GM21825 (cell line): ENCODE results near the gene RMDN3.

Experiments used
- ATAC-seq: cut with Tn5 transposase; IDR thresholded peaks from one replicate; pipeline ENCODE4 v1.9.1; 2021; ENCODE audit warnings: mild to moderate bottlenecking, moderate library complexity; ENCODE audit not compliant: unreplicated experiment

Gene RMDN3

DNA sequence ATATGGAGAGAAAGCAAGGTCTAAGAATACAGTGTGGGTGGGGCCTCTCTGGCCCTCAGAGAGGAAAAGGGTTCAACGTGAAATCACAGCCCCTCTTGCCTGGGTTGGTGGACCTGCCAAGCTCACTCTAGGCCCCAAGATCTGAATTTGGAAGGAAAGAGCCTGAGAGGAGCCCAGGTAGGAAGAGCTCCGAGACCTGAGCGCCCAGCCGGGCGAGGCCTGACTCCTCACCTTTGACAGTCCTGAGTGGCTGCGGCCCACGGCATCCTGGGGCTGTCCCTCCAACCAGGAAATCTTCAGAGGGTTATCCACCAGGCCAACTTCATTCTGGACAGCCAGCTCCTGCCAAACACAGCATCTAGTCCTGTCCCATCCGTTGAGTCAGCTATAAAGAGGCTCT lies 18.4 kb upstream of the RMDN3 start:
- ATAC-seq, result no peak

DNA sequence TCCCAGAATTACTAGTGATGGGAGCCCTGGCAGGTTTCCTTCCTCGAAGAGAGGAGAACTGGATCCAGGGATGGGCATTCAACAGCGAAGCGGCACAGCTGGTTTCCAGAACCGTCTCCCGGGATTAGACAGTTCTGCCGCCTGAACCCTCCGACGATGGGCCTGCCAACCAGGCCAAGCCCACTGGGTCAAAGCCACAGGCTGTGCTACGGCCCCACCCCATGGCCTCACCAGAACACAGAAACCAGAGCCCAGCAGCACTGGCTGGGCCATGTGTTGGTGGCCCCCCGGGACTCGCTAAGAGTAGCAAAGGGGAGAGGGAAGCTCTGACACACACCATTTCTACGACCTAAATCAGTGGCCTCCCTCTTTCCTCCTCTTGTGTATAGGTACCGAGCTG lies 17.0 kb upstream of the RMDN3 start:
- no peak for ATAC-seq

DNA sequence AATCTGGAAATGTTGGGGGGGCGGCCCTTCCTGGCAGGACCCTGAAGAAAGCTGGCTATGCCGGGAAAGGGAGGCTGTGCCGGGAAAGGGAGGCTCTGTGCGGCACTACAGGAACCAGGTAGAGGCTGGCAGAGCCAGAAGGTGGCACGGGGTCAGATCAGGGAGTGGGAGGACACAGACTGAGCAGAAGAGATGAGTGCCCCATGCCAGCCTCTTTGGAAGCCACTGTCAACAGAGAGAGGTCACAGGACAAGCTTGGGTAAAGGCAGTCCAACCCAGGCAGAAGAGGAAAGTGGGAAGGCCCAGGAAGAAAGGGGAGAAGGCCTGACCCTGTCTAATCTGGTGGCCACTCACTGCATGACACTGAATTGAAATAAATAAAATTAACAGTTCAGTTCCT lies 16.2 kb upstream of the RMDN3 start:
- no peak for ATAC-seq

DNA sequence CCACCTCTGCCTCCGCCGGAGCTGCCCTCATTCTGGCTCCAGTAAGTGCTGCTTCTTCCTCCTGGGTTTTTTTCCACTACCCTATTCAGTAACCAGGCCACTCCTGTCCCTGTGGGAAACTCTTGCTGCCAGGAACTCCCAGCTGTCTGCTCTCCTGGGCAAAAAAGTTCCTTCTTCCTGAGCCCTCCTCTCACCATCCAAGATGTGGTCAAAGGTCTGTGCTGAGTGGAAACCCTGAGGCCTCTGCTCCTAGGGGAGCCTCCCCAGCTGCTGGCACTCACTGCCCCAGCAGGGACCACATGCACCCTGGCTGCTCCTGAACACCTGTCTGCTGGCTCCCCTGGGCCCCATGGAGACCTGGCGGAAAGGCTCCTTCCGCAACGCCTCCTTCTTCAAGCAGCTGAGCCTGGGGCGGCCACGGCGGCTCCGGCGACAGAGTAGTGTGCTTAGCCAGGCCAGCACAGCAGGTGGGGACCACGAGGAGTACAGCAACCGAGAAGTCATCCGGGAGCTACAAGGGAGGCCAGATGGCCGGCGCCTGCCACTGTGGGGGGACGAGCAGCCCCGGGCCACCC lies 15.2 kb upstream of the RMDN3 start:
- ATAC-seq, result peak; percentile 7

DNA sequence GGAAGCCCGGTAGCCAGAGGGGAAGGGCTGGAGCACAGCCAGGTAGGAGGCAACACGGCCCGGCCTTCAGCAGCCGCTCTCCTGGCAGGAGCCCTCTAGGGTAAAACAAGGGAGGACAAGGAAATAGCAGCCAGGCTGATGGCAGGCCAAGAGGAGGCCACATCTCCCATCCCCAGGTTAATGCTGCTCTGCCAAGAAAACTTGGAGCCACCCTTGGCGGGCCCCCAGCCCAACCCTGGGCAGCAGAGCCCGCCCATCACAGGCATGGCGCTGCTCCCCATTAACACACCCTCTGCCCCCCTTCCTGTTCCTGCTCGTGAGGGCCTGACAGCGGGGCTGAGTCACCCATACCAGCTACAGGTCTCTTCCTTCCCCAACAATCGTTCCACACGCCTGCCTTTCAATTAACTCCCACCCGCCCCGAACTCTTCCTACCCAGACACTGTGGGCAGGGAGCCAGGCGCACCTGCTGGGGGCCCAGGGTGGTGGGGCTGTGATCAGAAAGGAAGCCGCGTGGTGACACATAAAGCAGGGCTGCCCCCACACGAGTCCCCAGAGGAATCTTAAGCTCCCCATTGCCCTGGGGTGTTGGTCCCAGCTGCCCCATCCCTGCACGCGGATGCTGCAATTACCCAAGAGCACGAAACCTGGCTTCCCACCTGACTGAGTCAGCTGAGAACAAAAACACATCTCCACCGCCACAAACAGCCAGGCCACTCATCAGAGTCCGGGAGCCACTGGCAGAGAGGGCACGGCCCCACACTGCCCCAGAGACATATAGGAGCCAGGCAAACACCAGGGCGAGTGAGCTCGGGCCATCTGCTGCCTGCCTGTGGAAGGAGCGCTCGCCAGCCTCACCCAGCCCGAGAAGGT lies 14.5 kb upstream of the RMDN3 start, which contains the start of gene C15orf62:
C15orf62 (plus strand) TSS at position 707 of the 873 bp plus-strand sequence. CDS start 516 bp downstream, outside the sequence.
- peak; percentile 38 for ATAC-seq

DNA sequence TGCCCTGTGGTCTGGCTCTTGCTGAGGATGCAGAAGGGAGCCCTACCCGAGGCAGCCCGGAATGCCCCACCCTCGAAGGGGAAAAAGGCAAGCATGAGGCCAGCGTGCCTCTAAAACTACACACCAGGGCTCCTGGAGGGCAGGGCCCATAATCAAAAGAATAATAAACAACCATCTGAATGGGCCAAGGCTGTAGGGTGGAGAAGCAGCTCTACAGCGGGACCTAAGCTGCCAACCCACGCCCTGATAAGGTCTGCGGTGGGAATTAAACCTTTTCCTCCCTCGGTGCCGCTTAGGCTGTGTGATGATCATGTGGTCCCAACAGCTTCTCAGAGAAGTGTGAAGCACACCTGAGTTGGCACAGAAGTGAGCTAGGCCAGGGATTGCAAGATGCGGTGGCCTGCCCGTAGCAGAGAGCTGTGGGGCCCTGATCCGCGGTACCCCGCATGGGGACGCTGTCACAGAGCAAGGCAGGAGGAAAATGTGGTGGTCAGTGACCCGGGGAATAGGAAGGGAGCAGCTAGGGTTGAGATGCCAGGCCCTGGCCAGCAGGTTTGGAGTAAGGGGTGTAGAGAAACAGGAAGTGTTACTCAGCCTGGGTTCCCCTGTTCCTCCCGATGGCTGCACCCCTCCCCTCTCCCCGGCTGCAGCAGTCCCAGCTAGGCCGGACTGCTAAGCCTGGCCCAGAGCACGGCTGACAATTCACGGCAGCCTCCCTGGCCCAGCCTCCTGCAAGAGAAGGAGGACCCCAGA lies 13.6 kb upstream of the RMDN3 start:
- ATAC-seq, result no peak

DNA sequence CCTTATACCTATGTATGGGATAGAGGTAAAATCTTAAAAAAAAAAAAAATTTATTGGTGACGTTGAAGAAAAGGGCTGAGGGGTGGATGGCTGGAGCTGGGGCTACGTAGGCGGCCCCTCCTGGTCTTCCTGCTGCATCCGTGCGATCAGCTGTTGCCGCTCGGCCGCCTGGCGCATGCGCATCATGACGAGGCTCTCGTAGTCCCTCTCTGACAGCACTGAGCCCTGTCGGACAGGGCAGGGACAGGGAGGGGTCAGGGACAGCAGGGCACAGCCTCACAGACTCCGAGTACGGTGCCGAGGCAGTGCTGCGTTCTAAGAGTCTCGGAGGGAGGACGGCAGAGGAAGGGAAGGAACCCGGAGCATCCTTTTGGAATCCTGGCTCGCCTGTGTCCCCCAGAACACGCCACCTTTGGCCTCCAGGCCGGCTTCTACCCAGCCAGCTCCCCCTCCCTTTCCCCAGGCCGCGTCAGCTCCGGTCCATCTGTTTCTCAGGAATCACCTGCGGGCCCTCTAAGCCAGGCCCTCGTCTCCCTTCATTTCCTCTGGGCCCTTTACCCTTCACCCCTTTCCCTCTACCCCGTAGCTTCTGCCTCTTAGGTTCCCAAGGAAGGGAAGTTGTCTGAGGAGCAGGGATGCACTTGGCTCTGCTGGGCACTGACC lies 12.9 kb upstream of the RMDN3 start:
- ATAC-seq, result no peak

DNA sequence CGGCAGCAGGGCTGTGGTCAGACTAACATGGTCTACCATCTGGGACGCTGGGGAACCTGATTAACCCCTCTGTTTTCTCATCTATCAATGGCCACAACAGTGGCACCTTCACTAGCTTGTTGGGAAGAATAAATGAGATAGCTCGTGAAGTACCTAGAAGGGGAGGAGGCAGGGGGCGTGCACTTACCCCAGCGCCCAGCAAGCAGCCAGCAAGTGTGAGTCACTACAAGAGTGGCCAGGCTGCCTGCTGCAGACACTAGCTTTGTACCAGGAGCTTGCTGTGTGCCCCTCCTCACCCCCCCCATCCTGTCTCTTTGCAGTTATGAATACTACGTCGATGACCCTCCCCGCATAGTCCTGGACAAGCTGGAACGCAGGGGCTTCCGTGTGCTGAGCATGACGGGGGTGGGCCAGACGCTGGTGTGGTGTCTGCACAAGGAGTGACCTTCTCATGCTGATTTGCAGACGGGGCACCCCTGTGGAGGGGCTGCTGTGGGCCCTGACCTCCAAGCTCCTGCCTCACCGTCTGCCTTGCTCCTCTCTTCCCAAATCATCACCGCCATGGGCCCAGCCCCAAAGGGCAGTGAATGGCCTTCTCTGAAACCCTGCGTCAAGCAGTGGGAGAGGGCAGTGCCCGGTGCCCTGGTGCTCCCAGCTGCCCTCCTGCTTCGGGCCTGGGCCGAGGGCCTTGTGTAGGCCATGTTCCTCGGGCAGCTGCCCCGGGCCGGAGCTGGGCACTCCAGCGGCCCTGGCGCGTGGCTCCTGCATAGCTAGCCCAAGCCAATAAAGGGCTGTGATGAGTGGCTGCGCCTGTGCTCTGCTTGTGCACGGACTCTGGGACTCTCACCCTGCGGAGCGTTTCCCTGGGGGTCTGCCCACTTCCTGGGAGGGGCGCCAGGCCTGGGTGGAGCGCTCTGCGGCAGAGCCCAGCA lies 12.1 kb upstream of the RMDN3 start:
- ATAC-seq, result no peak

DNA sequence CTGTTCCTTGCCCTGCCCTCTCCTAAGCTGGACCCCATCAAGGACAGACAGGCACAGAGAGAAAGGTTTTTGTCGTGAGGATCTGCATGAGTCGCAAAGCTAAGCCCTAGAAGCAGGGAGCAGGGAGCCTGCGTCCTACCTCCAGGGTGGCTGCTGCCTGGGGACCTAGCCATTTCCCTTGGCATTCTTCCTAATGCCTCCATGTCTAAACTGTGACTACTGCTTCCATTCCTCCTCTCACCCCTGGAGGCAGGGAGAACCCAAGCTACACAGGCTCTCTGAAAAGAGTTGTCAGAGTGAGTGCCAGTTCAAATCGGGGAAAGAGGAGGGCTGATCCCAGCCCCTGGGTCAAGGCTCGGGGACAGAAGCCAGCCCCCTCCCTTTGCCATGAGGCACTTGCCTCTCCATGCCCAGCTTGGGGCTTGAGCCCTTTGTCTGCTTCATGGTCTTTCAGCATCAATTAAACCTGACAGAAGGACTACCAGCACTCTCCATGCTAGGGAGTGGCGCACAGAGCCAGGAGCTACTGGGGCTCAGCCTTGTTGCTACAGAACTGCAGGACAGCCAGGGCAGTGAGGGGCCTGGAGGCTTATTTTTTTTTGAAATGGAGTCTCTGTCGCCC lies 11.3 kb upstream of the RMDN3 start:
- no peak for ATAC-seq

DNA sequence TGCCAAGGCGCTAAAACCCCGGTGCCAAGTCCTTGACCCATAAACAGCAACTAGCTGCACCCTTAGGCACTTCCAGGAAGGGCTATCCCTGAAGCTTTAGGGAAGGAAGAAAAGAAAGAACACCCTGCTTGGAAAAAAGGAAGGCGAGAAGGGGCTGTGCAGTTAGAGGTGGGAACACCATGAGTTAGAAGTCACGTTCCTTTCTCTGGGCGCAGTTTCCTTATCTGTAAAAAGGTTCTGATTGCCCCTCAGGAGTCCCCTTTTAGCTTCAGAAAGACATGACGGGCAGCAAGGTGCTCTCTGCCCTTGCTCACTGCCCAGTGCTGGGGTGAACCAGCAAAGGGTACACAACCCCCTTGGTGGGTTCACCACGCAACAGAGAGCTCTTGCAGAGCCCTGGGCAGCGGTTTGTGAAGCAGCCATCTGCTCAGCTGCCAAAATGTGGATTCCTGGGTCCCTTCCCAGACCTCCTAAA lies 9.6 kb upstream of the RMDN3 start:
- ATAC-seq, result no peak

DNA sequence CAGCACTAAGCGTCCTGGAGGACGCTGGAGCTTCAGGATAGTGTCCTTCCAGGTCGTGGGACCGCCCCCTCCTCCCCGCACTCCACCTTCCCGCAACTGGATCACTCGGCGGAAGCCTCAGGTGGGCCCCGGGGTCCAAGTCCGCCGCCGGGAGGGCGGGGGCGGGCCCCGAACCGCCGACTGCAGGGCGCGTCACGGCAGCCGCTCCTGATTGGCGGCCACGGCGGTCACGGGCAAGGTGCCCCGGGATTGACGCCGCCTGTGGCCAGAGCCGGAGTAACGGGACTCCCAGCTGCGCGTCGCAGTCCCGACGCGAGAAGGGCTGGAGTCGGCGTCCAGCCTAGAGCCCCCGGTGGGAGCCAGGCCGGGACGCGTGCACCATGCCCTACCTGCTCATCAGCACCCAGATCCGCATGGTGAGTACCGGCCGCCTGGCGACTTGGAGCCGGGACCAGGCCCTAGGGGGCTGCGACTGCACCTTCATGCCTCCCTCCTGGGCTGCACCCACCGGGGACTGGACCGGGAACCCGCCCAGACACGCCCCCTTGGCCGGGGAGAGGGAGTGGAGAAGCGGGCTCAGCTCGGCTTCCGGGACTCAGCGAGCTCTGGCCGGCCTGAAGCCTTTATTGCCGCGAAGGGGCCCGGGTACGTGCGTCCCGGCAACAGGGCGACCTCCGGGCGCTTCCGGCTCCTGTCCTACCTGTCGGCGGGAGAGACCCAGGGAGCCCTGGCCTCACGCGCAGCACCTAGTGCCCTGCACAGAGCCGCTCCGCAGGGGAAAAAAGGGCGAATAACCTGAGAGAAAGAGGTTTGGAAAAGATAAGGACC lies 9.0 kb upstream of the RMDN3 start, which contains the start of gene GCHFR:
GCHFR (plus strand) TSS at position 268 of the 828 bp plus-strand sequence; CDS start at position 381, 113 bp downstream.
- ATAC-seq, result peak; percentile 43

DNA sequence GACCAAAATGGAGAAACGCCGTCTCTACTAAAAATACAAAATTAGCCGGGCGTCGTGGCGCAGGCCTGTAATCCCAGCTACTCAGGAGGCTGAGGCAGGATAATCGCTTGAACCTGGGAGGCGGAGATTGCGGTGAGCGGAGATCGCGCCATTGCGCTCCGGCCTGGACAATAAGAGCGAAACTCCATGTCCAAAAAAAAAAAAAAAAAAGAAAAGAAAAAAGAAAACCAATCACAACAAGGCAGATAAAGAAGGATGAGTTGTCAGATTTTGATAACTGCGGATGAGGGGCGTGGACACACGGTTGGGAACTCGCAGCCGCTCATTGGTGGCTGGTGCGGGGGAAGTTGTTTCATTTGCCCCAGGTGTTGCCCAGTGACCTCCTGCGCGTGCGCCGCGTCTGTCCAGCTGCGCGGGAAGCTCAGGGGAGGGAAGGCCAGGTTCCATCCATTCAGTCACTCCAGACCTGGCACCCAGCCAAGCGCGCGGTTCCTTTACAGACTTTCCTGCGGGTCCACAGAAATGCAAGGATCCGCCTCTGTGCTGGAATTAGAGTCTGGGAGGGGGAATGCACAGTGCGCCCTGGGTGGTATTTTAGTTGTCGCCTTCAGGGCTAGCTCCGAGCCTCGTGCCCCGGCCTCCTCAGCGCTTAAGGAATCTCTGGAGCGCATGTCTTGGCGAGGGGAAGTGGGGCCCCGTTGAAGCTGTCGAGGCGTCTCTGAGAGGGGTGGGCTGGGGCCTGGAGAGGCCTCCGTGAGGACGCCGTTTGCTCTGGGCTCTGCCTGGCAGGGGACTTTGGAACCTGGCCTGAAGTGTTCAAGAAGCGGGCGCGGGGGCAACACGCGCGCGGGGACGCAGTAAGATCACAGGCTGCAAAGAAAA lies 8.1 kb upstream of the RMDN3 start:
- ATAC-seq, result no peak

DNA sequence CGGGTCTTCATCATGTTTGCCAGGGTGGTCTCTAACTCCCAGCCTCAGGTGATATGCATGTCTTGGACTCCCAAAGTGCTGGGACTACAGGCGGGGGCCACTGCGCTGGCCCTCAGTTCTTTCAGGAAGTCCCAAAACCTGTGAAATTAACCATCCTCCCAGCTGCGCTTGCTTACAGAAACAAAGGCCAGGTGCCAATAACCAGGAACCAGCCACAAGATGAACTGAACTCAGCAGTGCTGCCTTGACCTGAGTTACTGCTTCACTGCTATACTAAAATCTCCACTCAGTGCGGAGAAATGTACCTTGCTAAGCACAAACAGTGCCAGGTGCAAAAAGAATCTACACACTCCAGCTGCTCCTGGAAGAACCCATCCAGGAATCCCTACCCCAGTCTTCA lies 4.9 kb upstream of the RMDN3 start:
- no peak for ATAC-seq

DNA sequence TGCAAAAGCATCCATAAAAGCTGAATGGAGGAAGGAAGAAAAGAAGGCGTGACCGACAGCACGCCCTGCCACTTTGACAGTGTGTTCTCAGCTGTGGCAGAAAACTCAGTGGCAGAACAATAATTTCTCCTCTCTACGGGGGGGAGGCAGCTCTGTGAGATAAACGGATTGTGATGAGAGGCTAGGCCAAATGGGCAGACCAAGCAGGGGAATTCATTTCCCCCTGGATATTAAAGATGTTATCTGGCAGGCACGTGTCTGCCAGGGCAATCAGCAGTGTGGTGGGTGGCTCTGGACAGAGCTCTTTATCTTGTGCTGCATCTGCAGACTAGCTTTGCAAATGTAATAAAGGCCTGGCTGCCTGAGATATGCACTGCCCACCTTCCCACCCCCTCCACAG lies 1.9 kb upstream of the RMDN3 start:
- no peak for ATAC-seq

DNA sequence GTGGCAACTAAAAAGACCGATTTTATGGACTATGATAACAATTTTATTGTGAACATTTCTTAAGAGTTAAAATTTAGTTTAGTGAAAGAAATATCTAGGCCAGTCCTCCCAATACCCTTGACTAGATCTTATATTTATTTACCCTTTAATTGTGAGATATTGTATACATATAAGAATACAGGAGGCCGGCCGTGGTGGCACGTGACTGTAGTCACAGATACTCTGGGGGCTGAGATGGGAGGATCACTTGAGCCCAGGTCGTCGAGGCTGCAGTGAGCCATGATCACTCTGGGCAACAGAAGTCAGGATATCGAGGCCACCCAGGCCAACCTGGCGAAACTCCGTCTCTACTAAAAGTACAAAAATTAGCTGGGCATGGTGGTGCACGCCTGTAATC lies 756 bp upstream of the RMDN3 start:
- no peak for ATAC-seq

DNA sequence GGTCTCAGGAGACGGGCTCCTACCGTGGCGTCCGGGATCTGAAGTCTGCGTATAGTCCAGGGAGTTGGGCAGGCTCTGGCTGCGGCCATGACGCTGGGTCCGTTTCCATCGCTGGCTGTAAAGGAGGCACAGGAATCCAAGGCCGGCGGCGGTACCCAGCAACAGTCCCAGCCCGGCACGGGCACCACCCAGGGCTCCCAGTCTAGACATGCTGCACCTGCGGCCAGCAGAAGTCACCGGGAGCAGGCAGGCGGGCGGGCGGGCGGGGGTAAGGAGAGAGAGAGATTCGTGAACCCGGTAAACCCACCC lies 526 bp downstream of the RMDN3 start:
- ATAC-seq, result peak; percentile 7

DNA sequence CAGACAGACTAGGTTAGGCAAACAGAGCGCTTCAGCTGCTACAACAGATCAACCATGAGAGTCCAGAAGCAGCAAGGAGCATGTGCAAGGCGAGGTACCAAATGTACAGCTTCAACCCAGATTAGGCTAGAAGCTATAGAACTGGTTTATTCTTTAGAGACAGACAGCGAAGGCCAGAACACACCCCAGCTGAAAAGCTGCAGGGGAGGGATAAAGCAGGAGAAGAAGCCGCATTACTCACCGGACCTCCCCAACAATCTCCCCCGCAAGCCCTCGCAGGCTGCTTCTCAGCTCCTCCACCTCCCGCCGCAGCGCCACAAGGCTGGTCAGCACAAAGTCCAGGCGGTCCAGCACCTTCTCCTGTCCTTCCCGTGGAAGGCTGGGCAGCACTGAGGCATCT lies 3.3 kb downstream of the RMDN3 start:
- ATAC-seq, result no peak

DNA sequence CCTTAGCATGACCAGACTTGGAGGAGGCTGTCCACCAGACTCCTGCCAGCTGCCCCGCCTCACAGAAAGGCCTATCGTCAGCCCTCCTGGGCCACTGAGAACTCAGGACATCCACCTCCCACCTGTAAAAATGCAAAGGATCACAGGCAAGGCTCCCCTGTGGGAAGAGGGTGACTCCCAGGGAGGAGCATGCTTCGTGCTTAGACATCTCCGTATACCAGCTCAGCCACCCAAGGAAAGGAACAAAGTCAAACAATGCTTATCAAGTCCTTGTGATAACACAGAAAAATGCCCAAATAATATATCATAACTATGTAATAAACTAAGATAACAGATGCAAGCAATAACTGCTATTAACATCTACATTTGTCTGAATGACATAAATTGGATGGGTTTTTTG lies 4.2 kb downstream of the RMDN3 start:
- ATAC-seq, result no peak
